Rectal smooth muscle tissue (tissue), 1 donor: Measurements from ENCODE around the gene LMTK3.
"Not testable (repeated sequence)": the region's sequence is repeated elsewhere in the genome, so short reads cannot be mapped to it uniquely, and the experiment has no call there.

ENCODE experiments used
- H3K27ac ChIP-seq: one replicate; pipeline ENCODE4 v1.7.0; 2013; ENCODE audit warnings: low read depth, low read length, inconsistent platforms
- H3K27me3 ChIP-seq: one replicate; pipeline ENCODE4 v1.7.0; 2013; ENCODE audit warnings: low read length; ENCODE audit not compliant: control insufficient read depth, insufficient read depth
- H3K36me3 ChIP-seq: one replicate; pipeline ENCODE4 v1.7.0; 2013; ENCODE audit warnings: low read length; ENCODE audit not compliant: control insufficient read depth, insufficient read depth
- H3K4me1 ChIP-seq: one replicate; pipeline ENCODE4 v1.7.0; 2013; ENCODE audit warnings: low read length; ENCODE audit not compliant: control insufficient read depth, insufficient read depth
- H3K4me3 ChIP-seq: one replicate; pipeline ENCODE4 v1.7.0; 2013; ENCODE audit warnings: low read length
- H3K9ac ChIP-seq: one replicate; pipeline ENCODE4 v1.7.0; 2013; ENCODE audit warnings: low read length

The LMTK3 gene

GRCh38 chr19:48496959-48497727 lies 14.5 kb downstream of the LMTK3 start:
- Histone ChIP-seq H3K9ac (no peak overlapping the region), H3K36me3 (no peaks in the 10 kb centered on the region), H3K4me3 (no peak overlapping the region), H3K4me1 (no peaks in the 10 kb centered on the region), H3K27ac (no peak overlapping the region), H3K27me3 (peaks cover 33% of the 10 kb centered on the region)

- Histone ChIP-seq H3K36me3 (no peaks in the 10 kb centered on the region), H3K9ac (no peak overlapping the region), H3K27me3 (peaks cover 22% of the 10 kb centered on the region), H3K27ac (no peak overlapping the region), H3K4me3 (no peak overlapping the region), H3K4me1 (no peaks in the 10 kb centered on the region)
These were observed 16.2 kb downstream of the LMTK3 start for GRCh38 chr19:48495396-48495795.

GRCh38 chr19:48493718-48494401 lies 17.8 kb downstream of the LMTK3 start:
- no peaks in the 10 kb centered on the region for H3K36me3 ChIP-seq
- no peaks in the 10 kb centered on the region for H3K4me1 ChIP-seq
- peak overlapping the region; percentile 80 for H3K9ac ChIP-seq
- H3K27me3 ChIP-seq, result peaks cover 17% of the 10 kb centered on the region
- H3K4me3 ChIP-seq, result peak overlapping the region; percentile 77
- peak overlapping the region; percentile 80 for H3K27ac ChIP-seq

- no peaks in the 10 kb centered on the region for H3K36me3 ChIP-seq
- peak overlapping the region; percentile 80 for H3K27ac ChIP-seq
- peak overlapping the region; percentile 80 for H3K9ac ChIP-seq
- peak overlapping the region; percentile 77 for H3K4me3 ChIP-seq
- H3K27me3 ChIP-seq, result peaks cover 13% of the 10 kb centered on the region
- H3K4me1 ChIP-seq, result no peaks in the 10 kb centered on the region
These were observed 18.5 kb downstream of the LMTK3 start for GRCh38 chr19:48492925-48493717.

GRCh38 chr19:48491793-48492123 lies 19.9 kb downstream of the LMTK3 start:
- no peak overlapping the region for H3K27ac ChIP-seq
- H3K4me3 ChIP-seq, result no peak overlapping the region
- peaks cover 6% of the 10 kb centered on the region for H3K27me3 ChIP-seq
- no peak overlapping the region for H3K9ac ChIP-seq
- no peaks in the 10 kb centered on the region for H3K4me1 ChIP-seq
- no peaks in the 10 kb centered on the region for H3K36me3 ChIP-seq

GRCh38 chr19:48490981-48491792 lies 20.4 kb downstream of the LMTK3 start:
- no peak overlapping the region for H3K27ac ChIP-seq
- H3K4me1 ChIP-seq, result no peaks in the 10 kb centered on the region
- peaks cover 6% of the 10 kb centered on the region for H3K27me3 ChIP-seq
- H3K36me3 ChIP-seq, result no peaks in the 10 kb centered on the region
- H3K9ac ChIP-seq, result no peak overlapping the region
- H3K4me3 ChIP-seq, result peak overlapping the region; percentile 21

GRCh38 chr19:48489608-48490216 lies 21.9 kb downstream of the LMTK3 start:
- no peaks in the 10 kb centered on the region for H3K4me1 ChIP-seq
- peaks cover 6% of the 10 kb centered on the region for H3K27me3 ChIP-seq
- H3K4me3 ChIP-seq, result no peak overlapping the region
- H3K9ac ChIP-seq, result no peak overlapping the region
- no peak overlapping the region for H3K27ac ChIP-seq
- H3K36me3 ChIP-seq, result no peaks in the 10 kb centered on the region

- H3K27me3 ChIP-seq, H3K4me3 ChIP-seq, H3K9ac ChIP-seq, H3K36me3 ChIP-seq, H3K27ac ChIP-seq, H3K4me1 ChIP-seq: not testable (repeated sequence)
These were observed 23.2 kb downstream of the LMTK3 start for GRCh38 chr19:48488478-48488877.

- no peak overlapping the region for H3K9ac ChIP-seq
- no peak overlapping the region for H3K27ac ChIP-seq
- no peak overlapping the region for H3K4me3 ChIP-seq
- no peaks in the 10 kb centered on the region for H3K36me3 ChIP-seq
- no peaks in the 10 kb centered on the region for H3K4me1 ChIP-seq
- H3K27me3 ChIP-seq, result no peaks in the 10 kb centered on the region
These were observed 23.7 kb downstream of the LMTK3 start for GRCh38 chr19:48487948-48488347.

GRCh38 chr19:48487544-48487943 lies 24.1 kb downstream of the LMTK3 start:
- H3K27ac ChIP-seq, result no peak overlapping the region
- no peak overlapping the region for H3K9ac ChIP-seq
- H3K36me3 ChIP-seq, result no peaks in the 10 kb centered on the region
- H3K4me3 ChIP-seq, result no peak overlapping the region
- H3K4me1 ChIP-seq, result no peaks in the 10 kb centered on the region
- no peaks in the 10 kb centered on the region for H3K27me3 ChIP-seq

GRCh38 chr19:48486706-48487105 lies 24.9 kb downstream of the LMTK3 start:
- not testable (repeated sequence) for H3K4me1 ChIP-seq, H3K9ac ChIP-seq, H3K36me3 ChIP-seq, H3K27me3 ChIP-seq, H3K4me3 ChIP-seq, H3K27ac ChIP-seq
